ENCODE measurements around the gene LMX1B. TPM values are rescaled to one million over a fixed set of nuclear protein-coding genes. Genes with fewer than 3 reads are reported as not detected.

Gene LMX1B
- total RNA-seq, 1 experiment from 2014 or later: 11.3 TPM

DNA sequence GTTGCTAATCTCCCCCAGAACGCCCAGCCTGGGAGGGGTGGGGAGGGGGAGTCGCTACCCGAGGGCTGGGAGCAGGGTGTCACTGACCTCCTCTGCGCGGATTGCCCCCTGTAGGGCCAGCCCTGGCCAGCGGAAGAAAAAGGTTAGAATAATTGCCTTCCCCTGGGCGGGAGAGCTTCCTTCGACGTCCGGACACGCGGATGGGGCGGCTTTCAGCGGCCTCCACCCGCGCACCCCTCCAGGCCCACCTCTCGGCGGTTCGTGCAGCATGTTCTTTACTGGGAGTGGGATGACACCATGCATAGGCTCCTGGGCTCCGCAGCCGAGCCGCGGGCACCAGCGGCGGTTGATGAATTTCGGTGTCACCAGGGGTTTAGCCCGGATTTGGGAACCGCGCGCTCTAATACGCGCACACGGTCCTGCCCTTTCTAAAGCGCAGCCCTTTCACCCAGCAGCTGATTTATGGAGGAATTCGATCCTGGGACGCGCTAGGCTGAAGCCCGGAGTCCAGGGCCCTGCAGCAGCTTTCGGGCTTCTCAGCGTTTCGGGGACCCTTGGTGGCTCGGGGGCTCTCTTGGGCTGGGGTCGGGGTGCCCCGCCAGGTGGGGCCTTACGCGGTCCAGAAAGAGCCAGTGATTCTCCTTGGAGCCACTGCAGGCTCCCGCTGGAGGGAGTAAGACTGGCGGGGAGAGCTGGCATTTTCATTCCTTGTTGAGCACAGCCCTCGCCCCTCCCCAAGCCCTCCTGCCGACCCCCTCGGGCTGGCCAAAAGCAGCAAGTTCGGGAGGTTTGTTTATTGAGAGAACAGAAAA lies 10.1 kb downstream of the LMX1B start:
- ChIA-PET RAD21 (ENCODE audit: low non-redundant PET in 1 of 2, low total read pairs in 2 of 2, uncharacterized antibody in 2 of 2, unreplicated experiment in 2 of 2) (no interaction called here), CTCF (no interaction called here), POLR2A (no interaction called here)
- no peak overlapping the region for H3K27ac ChIP-seq (ENCODE audit: low read depth, low read length)
- H3K36me3 ChIP-seq (ENCODE audit: control insufficient read depth in 1 of 2, insufficient read depth in 2 of 2, low read length in 2 of 2): no peaks in the 10 kb centered on the region
- H3K79me2 ChIP-seq (ENCODE audit: insufficient read depth, low read length): no peaks in the 10 kb centered on the region; the same call in 1 of the 2 replicates
- no peak overlapping the region for H3K9ac ChIP-seq (ENCODE audit: low read length)
- H3K4me2 ChIP-seq (ENCODE audit: low read length): no peak overlapping the region
- intact Hi-C loops (cut with micrococcal nuclease): no loop called here
- H2AFZ ChIP-seq (ENCODE audit: low read depth, low read length, poor library complexity, severe bottlenecking): no peak overlapping the region
- H3K4me3 ChIP-seq (replicated peaks in 1 of 2; ENCODE audit: low read depth in 1 of 2, low read length in 2 of 2): no peak overlapping the region
- TF ChIP-seq JUND (IDR thresholded peaks at IDR 0.05): no peak
- no peak for TF ChIP-seq CTCF (IDR thresholded peaks at IDR 0.05 in 2 of 3, conservative IDR thresholded peaks at IDR 0.05 in 1 of 3; ENCODE audit: borderline replicate concordance in 1 of 3, insufficient read depth in 1 of 3, low read depth in 2 of 3, low read length in 2 of 3)
- TF ChIP-seq ZBTB33 (IDR thresholded peaks at IDR 0.05; ENCODE audit: extremely low read depth, insufficient replicate concordance, low read length): no peak
- TF ChIP-seq ZFX (IDR thresholded peaks at IDR 0.05): no peak
- no peak for TF ChIP-seq POLR2A (IDR thresholded peaks at IDR 0.05; ENCODE audit: borderline replicate concordance, extremely low read depth, insufficient read depth, insufficient read length)
- no peak for TF ChIP-seq YY1 (IDR thresholded peaks at IDR 0.05; ENCODE audit: extremely low read depth, insufficient replicate concordance, low read depth, low read length)
- no peak for TF ChIP-seq EZH2 (IDR thresholded peaks at IDR 0.05)
- TF ChIP-seq FOSL1 (IDR thresholded peaks at IDR 0.05; ENCODE audit: low read depth): no peak
- no peak for TF ChIP-seq ZNF274 (IDR thresholded peaks at IDR 0.05; ENCODE audit: low read depth, low read length)
- no peak for TF ChIP-seq ELF1 (IDR thresholded peaks at IDR 0.05; ENCODE audit: borderline replicate concordance, low read depth)
- TF ChIP-seq SP1 (IDR thresholded peaks at IDR 0.05; ENCODE audit: low read depth): no peak
- TF ChIP-seq EGR1 (IDR thresholded peaks at IDR 0.05; ENCODE audit: low read depth): no peak
- TF ChIP-seq, protein P1, sequence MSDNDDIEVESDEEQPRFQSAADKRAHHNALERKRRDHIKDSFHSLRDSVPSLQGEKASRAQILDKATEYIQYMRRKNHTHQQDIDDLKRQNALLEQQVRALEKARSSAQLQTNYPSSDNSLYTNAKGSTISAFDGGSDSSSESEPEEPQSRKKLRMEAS (IDR thresholded peaks at IDR 0.05): no peak
- no peak for TF ChIP-seq RAD21 (IDR thresholded peaks at IDR 0.05; ENCODE audit: low read depth)
- TF ChIP-seq POLR2AphosphoS5 (IDR thresholded peaks at IDR 0.05; ENCODE audit: low read depth, low read length): no peak
- no peak for TF ChIP-seq EZH2phosphoT487 (IDR thresholded peaks at IDR 0.05; ENCODE audit: borderline replicate concordance)
- TF ChIP-seq, protein P2, sequence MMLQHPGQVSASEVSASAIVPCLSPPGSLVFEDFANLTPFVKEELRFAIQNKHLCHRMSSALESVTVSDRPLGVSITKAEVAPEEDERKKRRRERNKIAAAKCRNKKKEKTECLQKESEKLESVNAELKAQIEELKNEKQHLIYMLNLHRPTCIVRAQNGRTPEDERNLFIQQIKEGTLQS (IDR thresholded peaks at IDR 0.05): no peak
- TF ChIP-seq SRF (IDR thresholded peaks at IDR 0.05; ENCODE audit: low read depth): no peak
- no peak for TF ChIP-seq CBX3 (IDR thresholded peaks at IDR 0.05; ENCODE audit: low read depth)
- ATAC-seq (no peak), DNase-seq (ENCODE audit: low read depth, low spot score) (no peak)
- no peaks in the 10 kb centered on the region for H3K4me1 ChIP-seq (ENCODE audit: control insufficient read depth in 1 of 2, insufficient read depth in 2 of 2, low read length in 2 of 2)
- no TSS peak for BruUV-seq (replicated peaks)
- no peaks in the 10 kb centered on the region for H4K20me1 ChIP-seq (ENCODE audit: insufficient read depth)
- H3K27me3 ChIP-seq (ENCODE audit: insufficient read depth, low read length): no peaks in the 10 kb centered on the region
- no peaks in the 10 kb centered on the region for H3K9me2 ChIP-seq (ENCODE audit: insufficient read depth)
- no peaks in the 10 kb centered on the region for H3K9me3 ChIP-seq (ENCODE audit: control insufficient read depth in 1 of 2, insufficient read depth in 1 of 2, low read depth in 1 of 2, low read length in 2 of 2)

All from HCT116 (cell line).